AG04450 (cell line): ENCODE data around the gene SYN1. TPM values are rescaled to one million over a fixed set of nuclear protein-coding genes. Genes with fewer than 3 reads are reported as not detected.

Experiments
- CTCF ChIA-PET: fragments of 300-600, 350-600 bp; formaldehyde crosslinking; extraction: SDS; loops from one replicate; lab custom pipeline; 2022; ENCODE audit warnings: antibody characterized with exemption, inconsistent platforms; lab: Charles Lee
- POLR2A ChIA-PET: fragments of 350-600 bp; formaldehyde crosslinking; extraction: SDS; loops from one replicate; lab custom pipeline; 2021; ENCODE audit warnings: antibody characterized with exemption, inconsistent platforms; lab: Yijun Ruan, JAX
- DNase-seq: peaks from one replicate; pipeline ENCODE4 v3.0.0-alpha.2; 2011; ENCODE audit warnings: low read depth, low spot score
- H3K27ac ChIP-seq: one replicate; pipeline ENCODE4 v1.5.1; 2012; ENCODE audit warnings: low read depth, low read length, control low read depth
- H3K27me3 ChIP-seq: one replicate; pipeline ENCODE4 v1.6.0; 2012; ENCODE audit warnings: low read length; ENCODE audit not compliant: control insufficient read depth, insufficient read depth
- H3K4me3 ChIP-seq: 2 replicates; pipeline ENCODE4 v1.5.1; 2011; ENCODE audit warnings: mild to moderate bottlenecking, low read depth, low read length, control low read depth
- H3K9me3 ChIP-seq: 2 replicates; pipeline ENCODE4 v1.5.1; 2012; ENCODE audit warnings: low read length; ENCODE audit not compliant: control insufficient read depth, insufficient read depth
- polyA plus RNA-seq: library from polyadenylated mRNA; depleted of rRNA; stranded (reverse); fragments of >200 nt; gene quantifications from 2 replicates; pipeline ENCODE4 v1.2.3, GENCODE V29; 2011
- TF ChIP-seq, protein P1 (sequence below): IDR thresholded peaks from 2 replicates; pipeline ENCODE4 v1.5.1; 2011; ENCODE audit warnings: low read depth, low read length, control low read depth, inconsistent platforms

The SYN1 gene
- polyA plus RNA-seq, 1 experiment, result 0.37 TPM

- CTCF ChIA-PET, result no interaction called here
- TF ChIP-seq, protein P1, sequence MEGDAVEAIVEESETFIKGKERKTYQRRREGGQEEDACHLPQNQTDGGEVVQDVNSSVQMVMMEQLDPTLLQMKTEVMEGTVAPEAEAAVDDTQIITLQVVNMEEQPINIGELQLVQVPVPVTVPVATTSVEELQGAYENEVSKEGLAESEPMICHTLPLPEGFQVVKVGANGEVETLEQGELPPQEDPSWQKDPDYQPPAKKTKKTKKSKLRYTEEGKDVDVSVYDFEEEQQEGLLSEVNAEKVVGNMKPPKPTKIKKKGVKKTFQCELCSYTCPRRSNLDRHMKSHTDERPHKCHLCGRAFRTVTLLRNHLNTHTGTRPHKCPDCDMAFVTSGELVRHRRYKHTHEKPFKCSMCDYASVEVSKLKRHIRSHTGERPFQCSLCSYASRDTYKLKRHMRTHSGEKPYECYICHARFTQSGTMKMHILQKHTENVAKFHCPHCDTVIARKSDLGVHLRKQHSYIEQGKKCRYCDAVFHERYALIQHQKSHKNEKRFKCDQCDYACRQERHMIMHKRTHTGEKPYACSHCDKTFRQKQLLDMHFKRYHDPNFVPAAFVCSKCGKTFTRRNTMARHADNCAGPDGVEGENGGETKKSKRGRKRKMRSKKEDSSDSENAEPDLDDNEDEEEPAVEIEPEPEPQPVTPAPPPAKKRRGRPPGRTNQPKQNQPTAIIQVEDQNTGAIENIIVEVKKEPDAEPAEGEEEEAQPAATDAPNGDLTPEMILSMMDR, result no peak
- Histone ChIP-seq H3K27me3 (no peaks in the 10 kb centered on the region), H3K27ac (no peak overlapping the region), H3K4me3 (peak overlapping the region; percentile 79), H3K9me3 (no peaks in the 10 kb centered on the region)
- POLR2A ChIA-PET, result no interaction called here
- DNase-seq, result no peak
These were observed 36.3 kb downstream of the SYN1 start for GRCh38 chrX:47583240-47583861.

DNA sequence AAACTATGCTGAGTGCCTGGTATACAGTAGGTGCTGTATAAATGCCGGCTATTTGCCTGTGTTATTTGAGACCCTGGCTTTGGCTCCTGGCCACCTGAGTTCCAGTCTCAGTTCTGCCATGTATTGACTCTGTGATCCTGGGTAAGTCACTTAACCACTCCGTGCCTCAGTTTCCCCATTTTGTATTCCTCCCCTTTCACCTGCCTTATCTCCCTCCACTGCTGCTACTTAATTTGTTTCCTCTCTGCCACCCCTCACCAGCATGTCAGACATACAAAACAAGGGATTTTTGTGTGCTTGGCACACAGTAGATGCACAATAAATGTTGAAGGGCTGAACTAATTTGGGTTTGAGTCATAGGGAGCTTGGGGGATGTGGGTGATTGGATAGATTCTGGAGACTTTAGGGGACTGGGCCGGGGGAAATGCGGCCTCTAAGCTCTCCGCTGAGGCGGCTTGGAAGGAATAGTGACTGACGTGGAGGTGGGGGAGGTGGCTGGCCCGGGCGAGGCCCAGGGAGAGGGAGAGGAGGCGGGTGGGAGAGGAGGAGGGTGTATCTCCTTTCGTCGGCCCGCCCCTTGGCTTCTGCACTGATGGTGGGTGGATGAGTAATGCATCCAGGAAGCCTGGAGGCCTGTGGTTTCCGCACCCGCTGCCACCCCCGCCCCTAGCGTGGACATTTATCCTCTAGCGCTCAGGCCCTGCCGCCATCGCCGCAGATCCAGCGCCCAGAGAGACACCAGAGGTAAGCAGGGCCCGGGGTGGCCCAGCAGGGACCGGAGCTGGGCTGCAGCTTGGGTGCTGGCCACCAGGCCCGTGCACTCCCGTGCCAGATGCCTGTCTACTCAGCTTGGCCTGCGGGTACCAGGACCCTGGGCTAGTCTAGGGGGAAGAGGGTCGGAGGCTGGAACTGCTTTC, 37.7 kb downstream of the SYN1 start, which contains the start of gene TIMP1:
TIMP1 (plus strand) TSS at position 706 of the 917 bp plus-strand sequence. CDS start 980 bp downstream, outside the sequence.
- peak; percentile 78 for DNase-seq
- H3K27me3 ChIP-seq, result no peaks in the 10 kb centered on the region
- CTCF ChIA-PET, result no interaction called here
- H3K4me3 ChIP-seq, result peak within 1 kb of the TSS; percentile 79
- POLR2A ChIA-PET, result interaction anchor here (0.6 to 1.3 kb wide), 6 partner anchors 14 to 56 kb away, joined by 3 to 6 read pairs (median 4); no protein-coding TSS in a partner anchor
- TF ChIP-seq, protein P1, result no peak
- no peaks in the 10 kb centered on the region for H3K9me3 ChIP-seq
- H3K27ac ChIP-seq, result peak within 1 kb of the TSS; percentile 68

DNA sequence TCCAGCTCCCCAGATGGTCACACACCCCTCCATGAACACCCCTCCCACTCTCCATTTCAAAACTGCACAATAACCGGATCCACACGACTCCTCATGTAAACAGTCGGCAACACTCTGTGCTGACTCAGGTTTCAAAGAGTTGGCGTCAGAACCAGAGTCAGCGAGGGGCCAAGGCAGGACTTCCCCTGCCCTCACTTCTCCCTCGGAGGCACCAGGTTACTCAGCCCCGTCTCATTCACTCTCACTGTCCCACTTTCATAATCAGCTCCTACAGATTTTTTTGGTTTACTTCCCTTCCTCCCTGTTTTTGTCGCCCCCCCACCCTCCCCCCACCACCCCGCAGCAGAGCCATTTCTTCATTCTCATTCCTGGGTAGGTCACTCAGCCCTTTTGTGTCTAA, 40.1 kb downstream of the SYN1 start:
- Histone ChIP-seq H3K9me3 (no peaks in the 10 kb centered on the region), H3K27me3 (no peaks in the 10 kb centered on the region), H3K27ac (peak overlapping the region; percentile 31), H3K4me3 (no peak overlapping the region)
- ChIA-PET POLR2A (interaction anchor here (0.6 kb wide), 1 partner anchor 155 kb away, joined by 5 read pairs; no protein-coding TSS in a partner anchor), CTCF (interaction anchor here (0.6 kb wide), 1 partner anchor 267 kb away, joined by 3 read pairs; no protein-coding TSS in a partner anchor)
- DNase-seq, result no peak
- TF ChIP-seq, protein P1, result no peak

DNA sequence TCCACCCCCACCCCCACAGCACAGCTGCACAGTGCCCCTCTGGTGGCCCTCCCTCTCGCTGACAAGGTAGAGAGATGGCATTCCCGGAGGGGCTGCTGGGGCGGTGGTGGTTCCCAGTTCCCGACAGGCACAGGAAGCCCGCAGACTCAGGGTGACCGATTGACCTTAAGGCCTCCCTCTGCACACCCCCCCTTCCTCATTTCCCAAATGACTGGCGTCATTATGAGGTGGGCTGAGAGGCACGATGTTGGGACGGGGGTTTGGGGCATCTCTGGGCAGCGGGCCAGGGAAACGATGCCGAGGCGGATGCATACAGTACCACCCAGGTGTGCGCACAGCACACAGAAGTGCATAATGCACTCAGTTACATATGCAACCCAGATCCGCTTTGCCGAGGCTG, 41.0 kb downstream of the SYN1 start:
- Histone ChIP-seq H3K27ac (no peak overlapping the region), H3K27me3 (no peaks in the 10 kb centered on the region), H3K9me3 (no peaks in the 10 kb centered on the region), H3K4me3 (no peak overlapping the region)
- TF ChIP-seq, protein P1, result no peak
- DNase-seq, result no peak
- ChIA-PET CTCF (interaction anchor here (0.6 kb wide), 1 partner anchor 17 kb away, joined by 3 read pairs; no protein-coding TSS in a partner anchor), POLR2A (no interaction called here)
